ENCODE measurements around the gene LEPR. TPM values are rescaled to one million over a fixed set of nuclear protein-coding genes. Genes with fewer than 3 reads are reported as not detected.

LEPR gene
- total RNA-seq, 2 donors from 2014 or later, result 5.3 to 7.8 TPM

DNA sequence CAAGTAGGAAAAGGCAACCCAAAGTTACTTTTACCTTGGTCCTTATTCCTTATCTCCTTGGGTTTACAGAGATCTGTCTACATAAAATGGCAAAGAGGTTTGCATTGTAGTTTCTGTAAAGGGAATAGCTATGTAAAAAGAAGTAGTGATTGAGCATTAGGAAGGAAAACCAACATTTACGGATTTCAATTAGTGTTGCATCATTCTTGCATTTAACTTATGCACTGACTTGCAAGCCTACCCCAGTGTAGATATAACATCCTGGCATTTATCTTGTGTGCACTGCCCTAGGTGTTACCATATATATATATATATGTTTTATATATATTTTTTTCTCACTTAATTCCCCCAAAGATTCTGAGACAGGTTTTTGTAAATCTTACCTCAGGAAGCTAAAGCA lies 3.7 kb upstream of the LEPR start:
- H3K27ac ChIP-seq, result no peak overlapping the region
- 75 to 85% methylated on average over 1 of the region's 1 CpG for WGBS, 2 donors
- peaks cover 8% of the 10 kb centered on the region for H3K4me1 ChIP-seq
- no peak for TF ChIP-seq POLR2A (IDR thresholded peaks at IDR 0.05)
- TF ChIP-seq, protein P1, sequence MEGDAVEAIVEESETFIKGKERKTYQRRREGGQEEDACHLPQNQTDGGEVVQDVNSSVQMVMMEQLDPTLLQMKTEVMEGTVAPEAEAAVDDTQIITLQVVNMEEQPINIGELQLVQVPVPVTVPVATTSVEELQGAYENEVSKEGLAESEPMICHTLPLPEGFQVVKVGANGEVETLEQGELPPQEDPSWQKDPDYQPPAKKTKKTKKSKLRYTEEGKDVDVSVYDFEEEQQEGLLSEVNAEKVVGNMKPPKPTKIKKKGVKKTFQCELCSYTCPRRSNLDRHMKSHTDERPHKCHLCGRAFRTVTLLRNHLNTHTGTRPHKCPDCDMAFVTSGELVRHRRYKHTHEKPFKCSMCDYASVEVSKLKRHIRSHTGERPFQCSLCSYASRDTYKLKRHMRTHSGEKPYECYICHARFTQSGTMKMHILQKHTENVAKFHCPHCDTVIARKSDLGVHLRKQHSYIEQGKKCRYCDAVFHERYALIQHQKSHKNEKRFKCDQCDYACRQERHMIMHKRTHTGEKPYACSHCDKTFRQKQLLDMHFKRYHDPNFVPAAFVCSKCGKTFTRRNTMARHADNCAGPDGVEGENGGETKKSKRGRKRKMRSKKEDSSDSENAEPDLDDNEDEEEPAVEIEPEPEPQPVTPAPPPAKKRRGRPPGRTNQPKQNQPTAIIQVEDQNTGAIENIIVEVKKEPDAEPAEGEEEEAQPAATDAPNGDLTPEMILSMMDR (IDR thresholded peaks at IDR 0.05), result no peak
- ATAC-seq (no peak), DNase-seq (no peak)
- intact Hi-C loops (cut with DNase I), result no loop called here
- H3K27me3 ChIP-seq, result no peaks in the 10 kb centered on the region
- H3K9me3 ChIP-seq, result no peaks in the 10 kb centered on the region
- H3K36me3 ChIP-seq (replicated peaks in 1 of 2; ENCODE audit: insufficient read depth in 1 of 2, low read depth in 2 of 2), result no peaks in the 10 kb centered on the region
- no peak overlapping the region for H3K4me3 ChIP-seq

DNA sequence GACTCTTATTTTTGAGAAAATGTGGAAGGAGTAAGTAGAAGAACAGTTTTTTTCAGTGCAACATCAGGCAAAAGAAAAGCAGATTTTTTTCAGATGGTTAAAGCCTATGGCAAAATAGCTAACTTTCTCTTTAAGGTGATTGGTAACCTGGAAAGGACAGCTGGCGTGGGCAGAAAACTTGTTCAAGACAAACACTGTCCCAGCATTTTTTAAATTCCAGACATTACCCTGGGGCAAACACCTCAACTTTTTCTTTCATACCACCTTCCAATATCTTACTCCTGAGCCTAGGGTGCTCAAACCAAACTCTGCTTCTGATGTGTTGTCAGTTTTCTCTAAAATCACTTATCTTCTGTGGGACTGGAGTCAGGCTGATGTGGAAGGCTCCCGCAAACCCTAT lies 2.7 kb upstream of the LEPR start:
- WGBS, 2 donors, result 55 to 65% methylated on average over 2 of the region's 2 CpGs
- DNase-seq (no peak), ATAC-seq (no peak)
- intact Hi-C loops (cut with DNase I), result no loop called here
- H3K9me3 ChIP-seq, result no peaks in the 10 kb centered on the region
- H3K27me3 ChIP-seq, result no peaks in the 10 kb centered on the region
- H3K27ac ChIP-seq, result peak overlapping the region in 3 of 4 donors; percentile 1 to 59 (median 50)
- H3K36me3 ChIP-seq (replicated peaks in 1 of 2; ENCODE audit: insufficient read depth in 1 of 2, low read depth in 2 of 2), result no peaks in the 10 kb centered on the region
- H3K4me1 ChIP-seq, result peaks cover 18% of the 10 kb centered on the region
- no peak for TF ChIP-seq POLR2A (IDR thresholded peaks at IDR 0.05)
- TF ChIP-seq, protein P1 (IDR thresholded peaks at IDR 0.05), result no peak
- no peak overlapping the region for H3K4me3 ChIP-seq

DNA sequence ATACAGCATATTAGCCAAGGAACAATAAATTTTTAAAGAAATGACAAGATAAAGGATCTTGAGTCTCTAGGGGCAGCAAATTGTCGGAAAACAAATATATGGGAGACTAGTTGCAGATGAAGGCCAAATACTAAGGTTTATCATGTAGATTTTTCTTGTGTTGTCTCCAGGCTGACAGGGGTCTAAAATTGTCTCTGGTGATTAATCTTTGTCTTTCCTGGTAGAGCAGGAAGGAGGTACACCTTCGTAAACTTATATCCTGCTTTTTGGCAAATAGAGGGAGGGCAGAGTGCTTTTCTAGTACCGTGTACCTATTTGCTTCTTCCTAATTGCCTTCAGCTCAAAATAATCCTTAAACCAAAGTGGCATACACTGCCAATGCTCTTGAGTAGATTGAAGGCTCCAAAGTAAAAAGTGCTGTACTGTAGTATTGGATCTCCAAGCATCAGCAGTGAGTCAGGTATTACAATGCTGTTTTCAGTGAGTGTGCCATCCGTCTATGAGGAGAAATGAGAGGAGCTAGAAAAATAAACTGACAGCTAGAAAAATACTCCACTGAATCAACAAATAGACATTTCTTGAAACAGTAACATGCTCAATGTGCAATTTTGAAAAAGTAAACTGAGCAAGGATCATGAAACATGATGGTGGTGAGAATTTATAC lies 1.8 kb upstream of the LEPR start:
- intact Hi-C loops (cut with DNase I), result no loop called here
- Histone ChIP-seq H3K4me3 (no peak overlapping the region), H3K27ac (peak overlapping the region in 3 of 4 donors; percentile 28 to 93 (median 91))

DNA sequence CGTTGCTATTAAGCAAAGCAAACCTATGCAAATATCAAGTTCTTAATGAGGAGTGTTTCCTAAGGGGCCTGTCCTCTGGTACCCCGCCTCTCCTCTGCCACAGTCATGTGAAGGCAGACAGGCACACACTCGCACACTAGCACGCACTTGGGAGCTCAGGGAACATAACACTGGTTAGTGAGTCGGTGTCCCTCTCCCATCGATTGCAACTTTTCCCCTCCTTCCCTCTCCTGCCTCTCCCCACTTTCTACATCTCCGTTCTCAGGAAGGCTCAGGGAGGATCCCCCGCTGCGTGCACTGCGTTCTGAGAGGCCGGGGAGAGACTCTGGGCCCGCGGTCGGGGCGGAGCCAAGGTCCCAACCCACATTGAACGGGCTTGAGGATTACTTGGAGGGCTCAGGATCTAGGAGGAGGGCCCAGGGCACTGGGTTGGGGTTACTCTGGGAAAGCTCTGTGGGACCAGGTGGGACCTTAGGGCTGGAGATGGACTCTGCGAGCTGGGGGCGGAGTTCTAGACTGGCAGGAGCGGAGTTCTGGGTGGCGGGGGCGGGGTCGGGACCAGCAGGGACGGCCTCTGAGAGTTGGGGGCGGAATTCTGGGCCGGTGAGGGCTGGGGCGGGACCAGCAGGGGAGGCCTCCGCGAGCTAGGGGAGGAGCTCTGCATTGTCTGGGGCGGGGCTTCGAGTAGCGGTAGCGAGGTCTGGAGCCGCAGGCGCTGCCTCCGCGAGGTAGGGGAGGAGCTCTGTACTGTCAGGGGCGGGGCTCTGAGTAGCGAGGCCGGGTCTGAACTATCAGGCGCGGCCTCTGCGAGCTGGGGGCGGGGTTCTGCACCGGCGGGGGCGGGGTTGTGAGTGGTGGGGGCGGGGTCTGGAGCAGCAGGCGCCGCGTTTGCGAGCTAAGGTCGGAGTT lies 533 bp upstream of the LEPR start:
- peak; percentile 92 for ATAC-seq

More for the DNA sequence above, 1.8 kb upstream of the LEPR start:
- Histone ChIP-seq H3K27me3 (no peaks in the 10 kb centered on the region), H3K9me3 (no peaks in the 10 kb centered on the region), H3K36me3 (replicated peaks in 1 of 2; ENCODE audit: insufficient read depth in 1 of 2, low read depth in 2 of 2) (no peaks in the 10 kb centered on the region), H3K4me1 (peaks cover 27% of the 10 kb centered on the region)
- 79 to 80% methylated on average over 4 of the region's 4 CpGs for WGBS, 2 donors
- TF ChIP-seq, protein P1 (IDR thresholded peaks at IDR 0.05), result no peak
- no peak for TF ChIP-seq POLR2A (IDR thresholded peaks at IDR 0.05)
- no peak for ATAC-seq
- DNase-seq, result no peak

More for the DNA sequence above, 533 bp upstream of the LEPR start:
- peak; percentile 99 for DNase-seq
- Histone ChIP-seq H3K27ac (peak overlapping the region; percentile 63 to 98 (median 96)), H3K27me3 (no peaks in the 10 kb centered on the region), H3K4me3 (peak overlapping the region; percentile 55 to 62), H3K36me3 (replicated peaks in 1 of 2; ENCODE audit: insufficient read depth in 1 of 2, low read depth in 2 of 2) (no peaks in the 10 kb centered on the region), H3K4me1 (peaks cover 38% of the 10 kb centered on the region), H3K9me3 (no peaks in the 10 kb centered on the region)
- intact Hi-C loops (cut with DNase I), result no loop called here
- 0% methylated on average over 26 to 42 of the region's 52 CpGs for WGBS, 2 donors
- peak in 2 of 3 donors; percentile 46 to 48 for TF ChIP-seq POLR2A (IDR thresholded peaks at IDR 0.05)
- TF ChIP-seq, protein P1 (IDR thresholded peaks at IDR 0.05), result no peak

All from body of pancreas (tissue), 4 donors.